Lung microvascular endothelial cell (primary cell): ENCODE data around the gene TMEM179B. TPM values are rescaled to one million over a fixed set of nuclear protein-coding genes. Genes with fewer than 3 reads are reported as not detected.
"Not testable (repeated sequence)": the region's sequence is repeated elsewhere in the genome, so short reads cannot be mapped to it uniquely, and the experiment has no call there.

Experiments used
- DNase-seq, 2 donors: peaks; one replicate each; pipeline versions ENCODE4 v3.0.0 to v3.0.0-alpha.2; 2010; ENCODE audit warnings: low read depth in 2 of 2
- total RNA-seq: library from RNA; depleted of rRNA; stranded (reverse); fragments of >200 nt; gene quantifications from 2 replicates; pipeline ENCODE4 v1.2.1, GENCODE V29; 2014

TMEM179B gene, protein sequence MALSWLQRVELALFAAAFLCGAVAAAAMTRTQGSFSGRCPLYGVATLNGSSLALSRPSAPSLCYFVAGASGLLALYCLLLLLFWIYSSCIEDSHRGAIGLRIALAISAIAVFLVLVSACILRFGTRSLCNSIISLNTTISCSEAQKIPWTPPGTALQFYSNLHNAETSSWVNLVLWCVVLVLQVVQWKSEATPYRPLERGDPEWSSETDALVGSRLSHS
- 20.3 and 39.3 TPM in 2 replicates for total RNA-seq

DNA sequence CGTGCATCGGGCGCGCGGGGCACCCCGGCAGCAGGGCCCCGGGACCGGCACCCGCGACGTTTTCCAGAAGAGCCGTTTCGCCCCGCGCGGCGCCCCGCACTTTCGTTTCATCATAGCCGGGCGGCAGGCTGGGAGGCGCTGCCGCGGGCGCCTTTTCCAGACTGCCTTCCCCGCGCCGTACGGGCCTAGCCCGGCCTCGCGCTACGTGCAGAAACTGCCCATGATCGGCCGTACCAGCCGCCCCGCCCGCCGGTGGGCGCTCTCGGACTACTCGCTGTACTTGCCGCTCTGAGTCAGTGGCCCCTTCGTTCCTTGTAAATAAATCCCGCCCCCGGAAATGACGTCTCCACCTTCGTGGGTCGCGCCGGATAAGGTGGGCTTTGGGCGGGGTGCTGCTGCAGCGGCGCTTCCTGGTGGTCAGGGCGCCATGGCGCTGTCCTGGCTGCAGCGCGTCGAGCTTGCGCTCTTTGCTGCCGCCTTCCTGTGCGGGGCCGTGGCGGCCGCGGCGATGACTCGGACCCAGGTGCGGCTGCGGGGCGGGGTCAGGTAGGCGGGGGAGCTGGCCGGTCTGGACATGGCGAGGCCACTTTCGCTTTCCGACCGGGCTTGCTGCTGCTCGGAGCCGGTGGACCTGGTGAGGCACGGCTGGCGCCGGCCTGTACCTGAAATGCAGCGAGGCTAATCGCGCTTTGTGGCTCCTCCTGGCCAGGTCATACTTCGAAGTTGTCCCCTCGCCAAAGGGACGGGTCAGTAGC is at the start of gene TMEM179B:
TSS of gene TMEM179B (plus strand) at position 398 of the 755 bp plus-strand sequence. CDS start at position 428, 30 bp downstream.
- DNase-seq: peak; percentile 97 to 98

DNA sequence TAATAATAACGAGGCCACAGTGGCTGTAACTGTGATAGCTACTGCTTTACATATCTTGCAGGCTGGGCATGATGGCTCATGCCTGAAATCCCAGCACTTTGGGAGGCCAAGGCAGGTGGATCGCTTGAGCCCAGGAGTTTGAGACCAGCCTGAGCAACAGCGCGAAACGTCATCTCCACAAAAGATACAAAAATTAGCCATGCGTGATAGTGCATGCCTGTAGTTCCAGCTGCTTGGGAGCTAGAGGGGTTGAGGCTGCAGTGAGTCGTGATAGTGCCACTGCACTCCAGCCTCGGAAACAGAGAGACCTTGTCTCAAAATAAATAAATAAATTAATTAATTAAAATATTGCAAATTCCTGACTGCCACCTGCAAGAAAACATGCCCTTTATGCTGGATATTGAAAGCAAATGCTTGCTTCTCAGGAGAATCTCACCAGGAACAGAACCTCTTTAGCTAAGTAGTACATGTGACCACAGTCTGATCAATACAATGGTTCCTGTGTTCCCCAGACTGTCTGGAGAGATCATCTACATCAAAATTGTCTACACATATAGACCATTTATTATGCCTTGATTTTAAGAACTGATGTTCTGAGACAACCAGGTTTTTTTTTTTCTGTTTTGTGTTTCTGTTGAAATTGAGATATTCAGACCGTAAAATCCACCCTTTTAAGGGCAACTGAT is 39.6 kb upstream of the TMEM179B start:
- DNase-seq: no peak

DNA sequence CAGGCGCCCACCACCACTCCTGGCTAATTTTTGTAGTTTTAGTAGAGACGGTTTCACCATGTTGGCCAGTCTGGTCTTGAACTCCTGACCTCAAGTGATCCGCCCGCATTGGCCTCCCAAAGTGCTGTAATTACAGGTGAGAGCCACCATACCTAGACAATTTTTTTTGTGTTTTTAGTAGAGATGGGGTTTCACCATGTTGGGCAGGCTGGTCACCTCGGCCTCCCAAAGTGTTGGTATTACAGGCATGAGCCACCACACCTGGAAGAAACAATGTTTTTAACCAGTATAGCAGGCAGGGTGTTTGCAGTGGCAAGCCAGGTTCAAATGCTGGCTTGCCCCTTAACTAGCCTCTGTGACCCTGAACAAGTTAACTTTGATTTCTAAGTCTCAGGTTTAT is 37.3 kb upstream of the TMEM179B start:
- not testable (repeated sequence) for DNase-seq

DNA sequence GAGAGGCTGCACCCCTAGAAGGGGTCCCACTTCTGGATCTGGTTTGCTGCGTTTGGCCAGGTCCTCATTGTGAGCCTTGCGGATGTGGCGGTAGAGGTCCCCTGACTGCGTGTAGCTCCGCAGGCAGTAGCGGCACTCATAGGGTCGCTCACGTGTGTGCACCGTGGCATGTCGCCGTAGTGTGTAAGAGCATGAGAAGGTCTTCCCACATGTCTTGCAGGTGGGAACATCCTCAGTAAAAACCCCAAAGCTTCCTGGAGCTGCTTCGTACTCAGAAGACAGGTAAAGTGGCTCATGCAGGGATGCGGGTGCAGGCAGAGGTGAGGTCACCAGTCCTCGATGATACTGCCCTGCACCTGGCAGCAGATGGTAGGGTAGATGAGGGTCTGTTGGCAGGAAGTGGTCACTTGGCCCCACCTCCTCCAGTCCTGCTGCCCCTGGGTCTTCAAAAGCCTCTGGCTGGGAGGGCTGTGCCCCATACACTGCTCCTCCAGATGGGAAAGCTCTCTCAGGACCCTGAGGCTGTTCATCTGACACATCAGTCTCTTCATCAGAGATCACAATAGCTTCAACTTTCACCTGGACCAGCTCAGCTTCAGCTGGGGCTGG is 34.9 kb upstream of the TMEM179B start:
- DNase-seq: no peak

DNA sequence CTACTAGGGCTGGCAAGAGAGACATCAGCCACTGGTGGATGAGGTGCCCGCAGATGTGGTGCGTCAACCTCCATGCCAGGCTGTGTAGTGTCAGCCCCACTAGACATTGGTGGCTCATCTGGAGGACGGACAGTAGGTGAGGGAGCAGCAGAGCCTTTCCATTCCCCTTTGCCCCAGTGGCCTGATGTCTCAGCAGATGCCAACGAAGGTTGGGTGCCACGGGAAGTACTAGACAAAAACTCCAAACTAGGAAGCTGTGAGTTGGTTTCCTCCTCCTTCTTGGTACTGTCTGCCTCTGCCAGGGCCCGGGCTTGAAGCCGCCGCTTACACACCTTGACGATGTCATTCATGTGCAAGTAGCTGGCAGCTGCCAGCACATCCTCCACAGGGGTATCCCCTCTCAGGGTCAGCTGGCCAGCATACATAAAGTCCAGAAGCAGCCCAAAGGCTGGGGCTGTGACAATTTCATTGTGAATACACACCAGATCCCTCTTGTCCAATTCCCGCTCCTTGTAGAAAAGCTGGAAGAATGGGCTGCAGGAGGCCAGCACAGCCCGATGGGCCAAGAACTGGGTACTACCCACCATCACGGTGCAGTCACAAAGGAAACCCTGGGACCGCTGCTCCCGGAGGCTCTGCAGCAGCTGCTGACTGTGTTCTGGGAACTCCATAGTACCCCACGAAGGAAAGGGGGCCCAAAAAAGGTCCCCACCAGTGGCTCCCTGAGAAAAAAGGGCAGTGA is 34.0 kb upstream of the TMEM179B start:
- no peak for DNase-seq

DNA sequence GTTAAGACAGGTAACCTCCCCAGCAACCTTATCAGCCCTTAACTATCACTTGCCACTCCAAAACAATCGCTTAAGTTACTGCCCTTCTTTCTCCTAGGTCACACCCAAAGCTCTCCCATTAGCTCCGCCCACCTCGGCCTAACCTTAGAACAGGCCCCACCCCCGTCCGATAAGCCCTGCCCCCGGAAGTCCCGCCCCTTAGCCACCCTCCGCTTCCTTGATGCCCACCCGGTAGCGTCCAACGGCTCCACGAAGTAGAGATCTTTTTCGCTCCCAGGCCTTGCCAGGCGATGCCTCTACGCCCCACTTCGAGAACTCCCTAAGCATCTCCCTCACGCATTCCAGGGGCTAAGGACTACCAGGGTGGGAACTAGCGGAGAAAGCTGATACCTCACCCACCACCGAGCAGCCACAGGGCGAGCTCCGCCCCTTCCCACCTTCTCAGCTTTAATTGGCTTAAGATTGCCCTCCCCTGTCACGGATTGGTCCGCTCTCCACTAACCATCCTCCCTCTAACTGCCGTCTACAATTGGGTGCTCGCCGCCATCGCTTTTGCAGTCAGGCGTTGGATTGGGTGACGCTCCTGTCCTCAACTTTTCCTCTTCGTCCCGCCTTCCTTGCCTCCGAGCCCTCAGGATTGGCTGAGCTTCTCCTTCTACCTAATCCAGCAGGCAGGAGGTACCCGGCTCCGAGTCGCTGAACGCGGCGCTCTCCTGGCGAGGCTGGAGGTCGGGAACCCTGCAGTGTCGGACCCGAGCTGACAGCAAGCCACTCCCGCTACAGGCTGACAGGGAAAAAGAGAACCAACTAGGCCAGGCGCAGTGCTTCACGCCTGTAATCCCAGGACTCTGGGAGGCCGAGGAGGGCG is 33.2 kb upstream of the TMEM179B start, which contains the start of gene ZBTB3:
TSS of gene ZBTB3 (minus strand) at position 425 of the 868 bp plus-strand sequence. CDS start 496 bp downstream, outside the sequence.
- DNase-seq: peak; percentile 100

DNA sequence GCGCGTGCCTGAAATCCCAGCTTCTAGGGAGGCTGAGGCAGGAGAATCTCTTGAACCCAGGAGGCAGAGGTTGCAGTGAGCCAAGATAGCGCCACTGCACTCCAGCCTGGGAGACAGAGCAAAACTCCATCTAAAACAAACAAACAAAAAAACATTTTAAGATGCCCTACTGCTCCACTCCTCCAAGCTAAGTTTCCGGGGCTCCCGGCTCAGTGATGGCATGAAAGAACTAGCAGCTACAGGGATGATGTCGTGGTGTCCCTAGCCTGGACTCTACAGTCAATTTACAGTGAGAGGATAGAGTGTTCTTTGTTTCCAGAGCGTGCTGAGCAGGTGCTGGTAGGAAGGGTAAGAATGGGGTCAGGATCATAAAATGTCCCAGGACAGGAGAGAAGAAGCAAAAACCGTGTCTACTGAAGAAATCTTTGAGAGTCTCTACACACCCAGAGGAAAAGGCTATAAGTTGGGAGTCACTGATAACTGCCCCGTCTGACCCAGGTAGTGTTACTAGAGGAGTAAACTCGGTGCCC is 32.1 kb upstream of the TMEM179B start:
- no peak for DNase-seq

DNA sequence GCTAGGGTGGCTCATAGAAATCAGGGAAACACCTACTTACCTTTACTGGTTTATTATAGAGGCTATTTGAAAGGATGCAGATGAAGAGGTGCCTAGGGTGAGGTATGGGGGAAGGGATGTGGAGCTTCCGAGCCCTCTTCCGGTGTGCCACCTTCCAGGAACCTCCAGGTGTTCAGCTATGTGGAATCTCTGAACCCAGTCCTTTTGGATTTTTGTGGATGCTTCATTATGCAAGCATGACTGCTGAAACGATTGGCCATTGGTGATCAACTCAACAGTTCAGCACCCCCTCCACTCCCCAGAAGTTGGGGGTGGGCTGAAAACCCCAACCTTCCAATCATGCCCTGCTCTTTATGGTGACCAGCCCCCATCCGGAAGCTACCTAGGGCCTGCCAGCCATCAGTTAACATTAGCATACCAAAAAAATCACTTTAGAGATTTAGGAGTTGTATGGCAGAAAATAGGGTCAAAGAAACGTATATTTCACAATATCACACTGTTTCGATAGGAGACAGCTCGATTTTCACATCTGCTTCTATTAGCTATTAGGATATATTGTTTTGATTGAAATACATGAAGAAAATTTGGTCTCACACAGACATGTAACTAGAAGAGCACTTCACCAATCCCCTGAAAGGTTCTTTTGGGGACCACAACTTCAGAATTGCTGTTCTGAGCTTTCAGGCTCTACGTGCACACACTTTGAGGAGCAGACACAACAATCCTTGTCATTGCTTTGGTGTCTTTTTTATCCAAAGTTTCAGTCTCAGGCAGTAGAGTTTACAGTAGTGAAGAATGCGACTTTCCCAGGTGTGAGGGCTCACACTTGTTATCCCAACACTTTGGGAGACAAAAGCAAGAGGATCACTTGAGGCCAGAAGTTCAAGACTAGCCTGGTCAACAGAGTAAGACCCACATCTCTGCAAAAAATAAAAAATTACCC is 29.1 kb upstream of the TMEM179B start:
- no peak for DNase-seq

DNA sequence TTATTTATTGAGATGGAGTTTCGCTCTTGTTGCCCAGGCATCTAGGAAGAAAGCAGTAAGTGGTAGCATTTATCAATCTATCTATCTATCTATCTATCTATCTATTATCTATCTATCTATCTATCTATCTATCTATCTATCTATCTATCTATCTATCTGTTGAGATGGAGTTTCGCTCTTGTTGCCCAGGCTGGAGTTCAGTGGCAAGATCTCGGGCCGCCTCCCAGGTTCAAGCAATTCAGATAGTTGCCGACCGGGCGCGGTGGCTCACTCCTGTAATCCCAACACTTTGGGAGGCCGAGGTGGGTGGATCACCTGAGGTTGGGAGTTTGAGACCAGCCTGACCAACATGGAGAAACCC is 26.4 kb upstream of the TMEM179B start:
- not testable (repeated sequence) for DNase-seq

DNA sequence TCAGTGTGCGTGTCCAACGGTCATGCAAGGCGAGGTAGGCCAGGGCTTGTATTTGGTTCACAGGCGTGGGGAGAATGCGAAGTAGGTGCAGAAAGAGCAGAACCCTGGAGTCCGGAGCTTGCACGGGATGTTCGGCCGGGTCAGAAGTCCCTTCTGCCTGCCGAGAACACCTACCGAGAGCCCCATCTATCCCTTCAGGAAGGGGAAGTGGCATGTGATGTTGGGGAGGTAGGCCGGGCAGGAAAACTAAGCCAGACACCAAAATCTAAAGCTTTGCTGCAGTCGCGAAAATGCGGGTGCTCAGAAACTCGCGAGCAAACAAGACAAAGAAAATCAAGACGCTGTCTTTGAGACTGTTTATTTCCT is 16.4 kb upstream of the TMEM179B start:
- peak in 1 of 2 donors; percentile 59 for DNase-seq

DNA sequence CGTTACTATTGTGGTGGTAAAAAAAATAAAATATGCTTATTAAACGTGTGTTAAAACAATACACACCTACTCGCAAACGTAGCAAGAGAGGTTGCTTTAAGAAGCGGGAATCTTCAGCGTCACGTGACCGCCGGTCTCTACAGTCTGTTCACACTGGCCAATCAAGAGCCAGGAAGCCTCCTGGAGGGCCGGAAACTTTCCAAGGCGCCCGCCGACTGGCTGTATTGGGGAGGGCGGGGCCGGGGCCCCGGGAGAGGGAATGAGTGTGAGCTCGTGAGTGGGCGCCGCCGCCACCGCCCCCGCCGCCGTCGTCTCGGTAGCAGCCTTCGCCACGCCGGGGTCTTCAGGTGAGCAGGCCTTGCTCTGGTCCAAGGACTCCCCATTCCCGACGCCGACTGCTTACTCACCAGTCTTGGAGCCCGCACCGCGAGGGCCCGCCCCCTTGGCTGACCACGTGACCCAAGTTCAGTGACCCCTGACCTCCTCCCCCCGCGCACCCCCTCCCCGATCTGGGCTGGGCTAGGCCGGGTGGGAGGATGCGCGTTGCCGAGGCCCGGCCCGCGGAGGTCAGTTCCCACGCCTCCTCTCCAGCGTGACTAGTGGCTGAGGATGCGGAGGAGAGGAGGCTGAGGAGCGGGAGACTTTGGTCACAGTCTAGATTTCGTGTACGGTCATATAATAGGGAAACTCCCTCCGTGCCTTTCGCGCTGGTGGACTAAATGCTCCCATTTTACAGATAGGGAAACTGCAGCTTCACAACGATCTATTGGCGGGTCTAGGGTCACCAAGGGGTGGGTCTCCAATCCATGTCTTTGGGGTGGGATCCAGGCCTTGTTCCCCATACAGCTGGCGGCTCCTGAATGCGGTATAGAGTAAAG is 15.8 kb upstream of the TMEM179B start, which contains the start of gene TAF6L:
TSS of gene TAF6L (plus strand) at position 253 of the 878 bp plus-strand sequence. CDS start 4,388 bp downstream, outside the sequence.
- peak; percentile 95 to 98 for DNase-seq

DNA sequence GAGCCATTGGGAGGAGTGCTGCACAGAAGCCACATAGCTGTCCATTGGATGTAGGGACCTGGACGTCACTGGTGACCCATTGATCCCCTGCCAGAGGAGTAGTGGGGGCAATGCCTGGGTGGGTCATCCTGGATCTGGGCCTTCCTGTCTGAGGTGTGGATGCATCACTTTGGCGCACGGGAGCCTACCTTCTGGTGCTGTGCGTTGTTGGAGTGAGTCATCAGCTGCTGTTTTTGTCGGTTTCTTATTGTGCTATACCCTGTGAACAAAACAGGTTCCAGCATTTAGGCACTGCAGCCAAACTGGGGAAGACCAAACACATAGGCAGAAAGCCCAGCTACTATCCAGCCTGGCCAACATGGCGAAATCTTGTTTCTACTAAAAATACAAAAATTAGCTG is 12.8 kb upstream of the TMEM179B start:
- DNase-seq: peak; percentile 20 to 57

DNA sequence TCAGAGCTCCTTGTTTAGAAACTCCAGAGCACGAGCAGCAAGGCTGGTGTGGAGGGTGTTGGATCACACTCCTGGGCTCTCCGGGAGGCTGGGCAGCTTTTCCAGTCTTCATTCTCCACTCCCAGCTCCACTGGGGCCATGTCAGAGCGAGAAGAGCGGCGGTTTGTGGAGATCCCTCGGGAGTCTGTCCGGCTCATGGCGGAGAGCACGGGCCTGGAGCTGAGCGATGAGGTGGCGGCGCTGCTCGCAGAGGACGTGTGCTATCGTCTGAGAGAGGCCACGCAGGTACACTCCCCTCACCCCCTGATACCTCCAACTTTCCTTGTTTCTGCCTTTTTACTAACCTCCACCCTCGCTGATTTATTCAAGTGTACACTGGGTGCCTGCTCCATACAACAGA is 11.6 kb upstream of the TMEM179B start:
- no peak for DNase-seq

DNA sequence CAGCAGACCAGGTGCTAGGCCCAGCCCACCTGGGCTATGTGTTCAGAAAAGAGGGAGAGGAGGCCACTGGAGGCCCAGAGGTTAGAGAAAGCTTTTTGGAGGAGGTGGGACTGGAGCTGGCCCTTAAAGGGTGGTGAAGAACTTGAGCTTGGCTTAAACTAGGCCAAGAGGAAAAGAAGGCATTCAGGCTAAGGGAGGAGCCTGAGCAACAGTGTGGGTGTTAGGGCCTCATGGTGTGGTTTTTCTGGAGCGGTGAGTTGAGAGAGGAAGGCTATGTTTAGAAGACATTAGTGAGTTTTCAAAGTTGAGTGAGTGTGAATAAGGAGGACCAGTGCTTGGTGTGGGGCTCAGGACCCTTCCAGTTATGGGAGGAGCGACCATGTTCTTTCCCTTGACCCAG is 9.8 kb upstream of the TMEM179B start:
- DNase-seq: no peak

DNA sequence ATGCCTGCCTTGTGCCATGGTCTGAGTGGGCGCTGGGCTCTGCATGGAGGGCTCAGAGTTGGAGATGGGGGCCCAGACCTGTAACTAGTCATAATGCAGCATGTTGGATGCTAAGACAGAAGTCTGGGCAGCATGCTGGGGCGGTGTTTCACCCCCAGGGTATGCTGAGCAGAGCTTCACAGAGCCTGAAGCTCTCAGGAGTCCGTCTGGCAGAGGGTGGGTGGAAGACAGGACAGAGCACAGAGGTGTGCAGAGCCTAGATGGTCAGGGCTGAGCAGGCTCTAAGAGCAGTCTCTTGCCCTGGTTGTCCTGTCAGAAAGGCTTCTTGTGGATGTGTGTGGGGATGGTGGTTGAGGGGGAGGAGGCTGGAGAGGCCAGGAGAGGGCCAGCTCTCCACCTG is 8.8 kb upstream of the TMEM179B start:
- no peak for DNase-seq

DNA sequence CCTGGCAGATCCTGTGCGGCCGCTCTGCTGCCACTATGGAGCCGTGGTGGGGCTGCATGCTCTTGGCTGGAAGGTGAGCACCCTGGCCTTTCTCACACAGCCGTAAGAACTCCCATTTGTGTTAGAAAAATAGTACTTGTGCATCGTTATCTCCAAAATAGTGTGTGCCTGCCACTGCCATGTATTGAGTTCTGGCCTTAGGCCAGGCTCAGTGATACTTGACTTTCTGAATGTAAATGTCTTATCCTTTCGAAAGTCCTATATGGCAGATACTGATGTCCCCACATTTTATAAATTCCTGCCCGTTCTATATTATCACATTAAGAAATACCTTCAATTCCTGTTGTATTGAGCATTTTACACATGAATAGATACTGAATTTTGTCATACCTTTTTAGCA is 4.4 kb upstream of the TMEM179B start:
- DNase-seq: no peak

DNA sequence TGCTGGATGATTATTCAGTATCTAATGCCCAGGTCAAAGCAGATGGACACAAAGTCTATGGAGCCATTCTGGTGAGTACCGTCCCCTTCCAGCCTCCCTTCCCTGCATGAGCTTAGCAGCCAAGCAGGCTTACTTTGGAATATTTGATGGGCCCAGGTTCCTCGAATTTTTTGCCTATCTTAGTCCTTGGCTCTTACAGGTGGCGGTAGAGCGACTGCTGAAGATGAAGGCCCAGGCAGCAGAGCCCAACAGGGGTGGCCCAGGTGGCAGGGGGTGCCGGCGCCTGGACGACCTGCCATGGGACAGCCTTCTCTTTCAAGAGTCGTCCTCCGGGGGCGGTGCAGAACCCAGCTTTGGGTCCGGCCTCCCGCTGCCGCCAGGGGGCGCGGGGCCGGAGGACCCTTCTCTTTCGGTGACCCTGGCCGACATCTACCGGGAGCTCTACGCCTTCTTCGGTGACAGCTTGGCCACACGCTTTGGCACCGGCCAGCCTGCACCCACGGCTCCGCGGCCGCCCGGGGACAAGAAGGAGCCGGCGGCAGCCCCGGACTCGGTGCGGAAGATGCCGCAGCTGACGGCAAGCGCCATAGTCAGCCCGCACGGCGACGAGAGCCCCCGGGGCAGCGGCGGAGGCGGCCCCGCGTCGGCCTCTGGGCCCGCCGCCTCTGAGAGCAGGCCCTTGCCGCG is 741 bp upstream of the TMEM179B start:
- peak; percentile 86 to 89 for DNase-seq
